Uterus (tissue), 4 donors: ENCODE results near the gene ST7. TPM values are rescaled to one million over a fixed set of nuclear protein-coding genes. Genes with fewer than 3 reads are reported as not detected.

ENCODE experiments used
- DNase-seq, 2 donors: peaks; one replicate each; pipeline ENCODE4 v3.0.0-alpha.2; 2019 to 2020
- H3K27ac ChIP-seq, 2 donors: fragments of 200-600 bp; sonication (generic); 1 replicate in 1 of 2; 2 replicates in 1 of 2; pipeline ENCODE4 v1.5.1; 2016 to 2018
- H3K27me3 ChIP-seq, 2 donors: fragments of 200-600 bp; sonication (generic); one replicate each; pipeline ENCODE4 v1.5.1; 2018 to 2019; ENCODE audit warnings: control low read depth in 1 of 2
- H3K36me3 ChIP-seq, 2 donors: fragments of 200-600 bp; sonication (generic); one replicate each; pipeline ENCODE4 v1.5.1; 2019; ENCODE audit warnings: control low read depth in 1 of 2
- H3K4me1 ChIP-seq, 2 donors: fragments of 200-600 bp; sonication (generic); one replicate each; pipeline ENCODE4 v1.5.1; 2018 to 2019; ENCODE audit warnings: control low read depth in 1 of 2
- H3K4me3 ChIP-seq, 2 donors: fragments of 200-600 bp; sonication (generic); 1 replicate in 1 of 2; 2 replicates in 1 of 2; pipeline ENCODE4 v1.5.1; 2018 to 2019; ENCODE audit warnings: mild to moderate bottlenecking in 1 of 2
- H3K9me3 ChIP-seq, 2 donors: fragments of 200-600 bp; sonication (generic); one replicate each; pipeline ENCODE4 v1.5.1; 2019; ENCODE audit warnings: control low read depth in 1 of 2
- POLR2A ChIP-seq, 2 donors: fragments of 450-650 bp; IDR thresholded peaks; one replicate each; pipeline ENCODE4 v1.6.1; 2016; ENCODE audit warnings: antibody characterized with exemption in 2 of 2, mild to moderate bottlenecking in 1 of 2, moderate library complexity in 1 of 2
- intact Hi-C: fragments of 100-400 bp; cut with DNase I; formaldehyde crosslinking; loops from one replicate; pipeline ENCODE4 v1.15.1; 2023; ENCODE audit warnings: low total_unique reads
- total RNA-seq, 4 donors: library from RNA; depleted of rRNA in 3 of 4; stranded (reverse); fragments of >200 nt in 3 of 4; gene quantifications; one replicate each; pipeline versions ENCODE4 v1.1.0 to v1.2.4, GENCODE V29; 2014 to 2023
- TF ChIP-seq, protein P1 (sequence below), 4 experiments: fragments of 200-600 bp in 2 of 4; fragments of 450-650 bp in 2 of 4; sonication (generic) in 2 of 4; IDR thresholded peaks; one replicate each; pipeline ENCODE4 v1.5.1; 2016 to 2019; ENCODE audit warnings: antibody characterized with exemption in 4 of 4, mild to moderate bottlenecking in 2 of 4, moderate library complexity in 1 of 4
- donor health status: DM: yes; HTN: yes; CAD: no.

Gene ST7
- total RNA-seq, 4 donors from 2014 or later: 27.4 to 41.0 (median 31.4) TPM

DNA sequence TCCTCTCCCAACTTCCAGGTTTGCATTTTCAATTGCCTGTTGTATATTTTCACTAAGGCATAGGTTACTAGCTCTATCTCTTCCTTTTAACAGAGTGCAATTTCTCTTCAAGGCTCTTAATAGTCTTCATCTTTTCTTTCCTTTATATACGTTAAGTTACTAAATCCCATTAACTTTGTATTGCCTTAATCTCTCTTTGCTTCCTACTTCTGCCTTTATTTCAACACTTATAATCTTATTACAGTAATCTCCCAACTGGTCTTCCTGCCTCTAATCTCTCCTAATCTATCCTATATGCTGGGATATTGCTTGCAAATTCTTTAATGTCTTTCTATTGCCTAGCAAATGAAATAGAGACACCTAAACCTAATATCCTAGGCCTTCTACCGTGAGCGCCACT lies 26.1 kb downstream of the ST7 start:
- TF ChIP-seq POLR2A (IDR thresholded peaks at IDR 0.05): no peak
- TF ChIP-seq, protein P1, sequence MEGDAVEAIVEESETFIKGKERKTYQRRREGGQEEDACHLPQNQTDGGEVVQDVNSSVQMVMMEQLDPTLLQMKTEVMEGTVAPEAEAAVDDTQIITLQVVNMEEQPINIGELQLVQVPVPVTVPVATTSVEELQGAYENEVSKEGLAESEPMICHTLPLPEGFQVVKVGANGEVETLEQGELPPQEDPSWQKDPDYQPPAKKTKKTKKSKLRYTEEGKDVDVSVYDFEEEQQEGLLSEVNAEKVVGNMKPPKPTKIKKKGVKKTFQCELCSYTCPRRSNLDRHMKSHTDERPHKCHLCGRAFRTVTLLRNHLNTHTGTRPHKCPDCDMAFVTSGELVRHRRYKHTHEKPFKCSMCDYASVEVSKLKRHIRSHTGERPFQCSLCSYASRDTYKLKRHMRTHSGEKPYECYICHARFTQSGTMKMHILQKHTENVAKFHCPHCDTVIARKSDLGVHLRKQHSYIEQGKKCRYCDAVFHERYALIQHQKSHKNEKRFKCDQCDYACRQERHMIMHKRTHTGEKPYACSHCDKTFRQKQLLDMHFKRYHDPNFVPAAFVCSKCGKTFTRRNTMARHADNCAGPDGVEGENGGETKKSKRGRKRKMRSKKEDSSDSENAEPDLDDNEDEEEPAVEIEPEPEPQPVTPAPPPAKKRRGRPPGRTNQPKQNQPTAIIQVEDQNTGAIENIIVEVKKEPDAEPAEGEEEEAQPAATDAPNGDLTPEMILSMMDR (IDR thresholded peaks at IDR 0.05): no peak
- no peaks in the 10 kb centered on the region for H3K9me3 ChIP-seq
- H3K4me3 ChIP-seq: no peak overlapping the region
- intact Hi-C loops: no loop called here
- no peak overlapping the region for H3K27ac ChIP-seq
- H3K36me3 ChIP-seq: no peaks in the 10 kb centered on the region
- DNase-seq: no peak
- H3K27me3 ChIP-seq: no peaks in the 10 kb centered on the region
- no peaks in the 10 kb centered on the region for H3K4me1 ChIP-seq

DNA sequence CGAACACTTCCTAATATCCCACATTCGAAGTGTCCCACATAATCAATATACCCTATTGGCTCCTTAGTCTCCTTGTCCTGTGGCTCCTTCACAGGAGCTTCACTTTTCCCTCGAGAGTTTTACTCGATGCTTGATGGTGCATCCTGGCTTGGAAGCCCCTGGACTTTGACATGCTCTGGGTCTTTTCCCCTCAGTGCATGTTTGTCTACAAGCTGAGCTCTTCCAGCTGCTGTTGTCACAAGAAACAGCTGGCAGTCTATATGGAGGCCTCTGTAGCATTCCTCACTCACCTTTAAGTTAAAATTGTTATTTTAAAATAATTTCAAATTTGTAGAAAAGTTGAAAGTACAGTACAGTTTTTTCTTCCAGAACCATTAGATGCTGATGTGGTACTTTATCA lies 27.1 kb downstream of the ST7 start:
- Histone ChIP-seq H3K4me3 (no peak overlapping the region), H3K27me3 (no peaks in the 10 kb centered on the region), H3K36me3 (no peaks in the 10 kb centered on the region), H3K9me3 (no peaks in the 10 kb centered on the region), H3K27ac (no peak overlapping the region), H3K4me1 (no peaks in the 10 kb centered on the region)
- DNase-seq: no peak
- TF ChIP-seq, protein P1 (IDR thresholded peaks at IDR 0.05): no peak
- no peak for TF ChIP-seq POLR2A (IDR thresholded peaks at IDR 0.05)
- intact Hi-C loops: loop anchor here (10.0 kb wide), 1 partner anchor 134 kb away; no protein-coding TSS in a partner anchor

DNA sequence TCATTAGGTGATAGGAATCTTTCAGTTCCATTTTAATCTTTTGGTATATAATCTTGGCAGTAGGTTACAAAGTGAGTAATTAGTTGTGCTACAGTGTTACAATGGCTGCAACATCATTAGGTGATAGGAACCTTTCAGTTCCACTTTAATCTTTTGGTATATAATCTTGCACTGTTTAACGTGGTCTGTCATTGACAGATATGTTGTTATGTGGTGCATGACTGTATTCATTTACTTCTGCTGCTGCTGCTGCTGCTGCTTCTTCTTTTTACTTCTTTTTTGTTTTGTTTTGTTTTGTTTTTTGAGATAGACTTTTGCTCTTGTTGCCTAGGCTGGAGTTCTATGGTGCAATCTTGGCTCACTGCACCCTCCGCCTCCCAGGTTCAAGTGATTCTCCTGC lies 28.6 kb downstream of the ST7 start:
- Histone ChIP-seq H3K27ac (no peak overlapping the region), H3K4me3 (no peak overlapping the region), H3K9me3 (no peaks in the 10 kb centered on the region), H3K36me3 (no peaks in the 10 kb centered on the region), H3K27me3 (no peaks in the 10 kb centered on the region), H3K4me1 (no peaks in the 10 kb centered on the region)
- intact Hi-C loops: loop anchor here (10.0 kb wide), 1 partner anchor 133 kb away; no protein-coding TSS in a partner anchor
- no peak for DNase-seq
- no peak for TF ChIP-seq POLR2A (IDR thresholded peaks at IDR 0.05)
- TF ChIP-seq, protein P1 (IDR thresholded peaks at IDR 0.05): no peak

DNA sequence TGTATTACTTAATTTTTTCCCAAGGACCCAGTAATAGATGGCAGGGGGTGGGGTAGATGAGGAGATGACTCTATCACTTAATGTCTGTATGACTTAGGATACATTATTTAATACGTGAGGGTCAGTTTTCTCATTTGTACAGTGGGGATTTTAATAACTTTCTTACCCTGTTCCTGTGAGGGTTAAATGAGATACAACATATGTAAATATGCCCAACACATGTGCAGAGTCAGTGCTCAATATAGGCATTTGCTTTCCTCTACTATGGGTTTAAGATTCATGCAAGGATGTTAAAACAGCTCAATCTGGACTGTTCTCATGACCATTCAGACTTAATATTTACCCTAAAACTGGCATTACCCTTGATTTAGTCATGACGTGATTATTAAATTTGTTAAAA lies 31.2 kb downstream of the ST7 start:
- TF ChIP-seq POLR2A (IDR thresholded peaks at IDR 0.05): no peak
- TF ChIP-seq, protein P1 (IDR thresholded peaks at IDR 0.05): no peak

DNA sequence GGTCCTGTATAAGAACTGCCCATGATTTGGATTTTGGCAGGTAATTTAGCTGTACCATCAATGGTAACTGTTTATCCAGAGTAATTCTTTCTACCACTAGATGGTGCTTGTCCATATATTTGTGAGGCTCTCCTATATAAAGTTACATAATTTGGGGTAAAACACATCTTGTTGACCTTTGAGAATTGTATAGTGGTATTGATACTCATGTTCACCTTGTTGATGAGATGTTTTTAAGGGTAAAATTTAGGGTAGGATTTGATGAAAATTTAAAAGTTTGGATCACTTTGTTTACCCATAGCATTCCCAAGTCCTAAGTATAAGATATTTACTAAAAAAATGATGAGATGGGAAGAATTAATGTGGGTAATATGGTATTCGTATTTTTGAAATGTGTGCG lies 31.6 kb downstream of the ST7 start:
- TF ChIP-seq, protein P1 (IDR thresholded peaks at IDR 0.05): peak; percentile 54 to 63 (median 56)
- no peak for TF ChIP-seq POLR2A (IDR thresholded peaks at IDR 0.05)
- Histone ChIP-seq H3K4me3 (no peak overlapping the region), H3K9me3 (no peaks in the 10 kb centered on the region), H3K27ac (no peak overlapping the region), H3K4me1 (no peaks in the 10 kb centered on the region), H3K27me3 (no peaks in the 10 kb centered on the region), H3K36me3 (no peaks in the 10 kb centered on the region)
- DNase-seq: no peak
- intact Hi-C loops: loop anchor here (10.0 kb wide), 1 partner anchor 130 kb away; no protein-coding TSS in a partner anchor

More for the DNA sequence above, 31.2 kb downstream of the ST7 start:
- no peaks in the 10 kb centered on the region for H3K36me3 ChIP-seq
- no peaks in the 10 kb centered on the region for H3K27me3 ChIP-seq
- intact Hi-C loops: loop anchor here (10.0 kb wide), 1 partner anchor 130 kb away; no protein-coding TSS in a partner anchor
- no peak for DNase-seq
- no peaks in the 10 kb centered on the region for H3K9me3 ChIP-seq
- no peak overlapping the region for H3K27ac ChIP-seq
- no peak overlapping the region for H3K4me3 ChIP-seq
- no peaks in the 10 kb centered on the region for H3K4me1 ChIP-seq
